HG02852 (cell line): ENCODE measurements around the gene CFAP46.
"Not testable (repeated sequence)": the region's sequence is repeated elsewhere in the genome, so short reads cannot be mapped to it uniquely, and the experiment has no call there.

Source experiments
- ATAC-seq: cut with Tn5 transposase; IDR thresholded peaks from one replicate; pipeline ENCODE4 v1.9.1; 2021; ENCODE audit warnings: mild to moderate bottlenecking, moderate library complexity; ENCODE audit not compliant: unreplicated experiment

The CFAP46 gene

GRCh38 chr10:132979491-132980425 lies 37.4 kb upstream of the CFAP46 start:
- ATAC-seq = no peak

DNA sequence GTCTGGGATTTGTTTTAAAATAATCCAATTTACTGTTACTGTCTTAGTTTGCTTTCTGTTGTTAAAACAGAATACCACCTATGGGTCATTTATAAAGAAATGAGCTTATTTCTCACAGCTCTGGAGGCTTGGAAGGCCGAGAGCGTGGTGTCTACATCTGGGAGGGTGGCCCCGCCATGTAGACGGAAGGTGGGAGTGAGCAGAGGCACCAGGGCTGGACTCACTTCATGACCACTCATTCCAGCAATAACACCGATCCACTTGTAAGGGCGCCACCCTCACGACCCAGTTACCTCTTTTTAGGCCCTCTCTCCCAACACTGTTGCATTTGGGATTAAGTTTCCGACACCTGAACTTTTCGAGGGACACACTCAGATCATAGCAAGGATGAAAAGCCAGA lies 36.2 kb upstream of the CFAP46 start:
- no peak for ATAC-seq

- no peak for ATAC-seq
Observed at GRCh38 chr10:132977807-132978206, 35.4 kb upstream of the CFAP46 start.

DNA sequence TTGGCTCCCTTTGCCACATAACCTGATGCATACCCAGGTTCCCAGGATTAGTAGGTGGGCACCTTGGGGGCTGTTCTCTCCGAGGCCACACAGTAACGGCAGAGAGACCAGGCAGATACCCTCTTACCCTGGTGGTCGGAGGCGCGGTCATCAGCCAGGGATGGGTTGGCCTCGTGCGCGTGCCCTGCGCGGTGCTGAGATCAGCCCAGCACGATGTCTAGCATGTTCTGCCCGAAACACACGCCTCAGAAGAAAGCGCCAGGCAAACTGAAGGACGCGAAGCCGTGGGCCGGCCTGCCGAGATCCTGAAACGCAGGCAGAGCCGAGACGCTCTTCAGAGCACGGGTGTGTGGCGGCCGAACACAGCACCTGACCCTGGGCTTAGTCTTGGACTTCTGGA lies 34.7 kb upstream of the CFAP46 start:
- ATAC-seq = no peak

- no peak for ATAC-seq
Observed at GRCh38 chr10:132975831-132976682, 33.7 kb upstream of the CFAP46 start.

- no peak for ATAC-seq
Observed at GRCh38 chr10:132974886-132975830, 32.8 kb upstream of the CFAP46 start.

DNA sequence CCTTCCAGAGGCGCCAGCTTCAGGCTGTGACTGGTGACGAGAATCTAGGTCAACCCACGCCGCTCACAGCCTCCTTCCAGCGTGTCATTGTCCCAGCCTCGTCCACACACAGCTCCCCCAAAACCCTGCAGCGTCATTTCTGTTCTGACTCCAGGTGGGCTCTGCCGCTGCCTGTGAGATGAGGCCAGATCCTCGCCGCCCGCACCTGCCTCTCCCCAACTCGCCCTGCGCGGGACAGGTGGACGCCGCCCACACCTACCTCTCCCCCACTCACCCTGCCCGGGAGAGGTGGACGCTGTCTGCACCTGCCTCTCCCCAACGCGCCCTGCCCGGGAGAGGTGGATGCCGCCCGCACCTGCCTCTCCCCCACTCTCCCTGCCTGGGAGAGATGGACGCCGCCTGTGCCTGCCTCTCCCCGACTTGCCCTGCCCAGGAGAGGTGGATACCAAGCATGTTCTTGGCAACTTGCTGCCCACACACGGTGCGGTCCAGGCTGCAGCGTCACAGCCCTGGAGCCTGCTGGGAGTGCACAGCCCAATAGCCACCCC lies 32.0 kb upstream of the CFAP46 start:
- ATAC-seq = no peak

- no peak for ATAC-seq
Observed at GRCh38 chr10:132973903-132974241, 31.5 kb upstream of the CFAP46 start.

DNA sequence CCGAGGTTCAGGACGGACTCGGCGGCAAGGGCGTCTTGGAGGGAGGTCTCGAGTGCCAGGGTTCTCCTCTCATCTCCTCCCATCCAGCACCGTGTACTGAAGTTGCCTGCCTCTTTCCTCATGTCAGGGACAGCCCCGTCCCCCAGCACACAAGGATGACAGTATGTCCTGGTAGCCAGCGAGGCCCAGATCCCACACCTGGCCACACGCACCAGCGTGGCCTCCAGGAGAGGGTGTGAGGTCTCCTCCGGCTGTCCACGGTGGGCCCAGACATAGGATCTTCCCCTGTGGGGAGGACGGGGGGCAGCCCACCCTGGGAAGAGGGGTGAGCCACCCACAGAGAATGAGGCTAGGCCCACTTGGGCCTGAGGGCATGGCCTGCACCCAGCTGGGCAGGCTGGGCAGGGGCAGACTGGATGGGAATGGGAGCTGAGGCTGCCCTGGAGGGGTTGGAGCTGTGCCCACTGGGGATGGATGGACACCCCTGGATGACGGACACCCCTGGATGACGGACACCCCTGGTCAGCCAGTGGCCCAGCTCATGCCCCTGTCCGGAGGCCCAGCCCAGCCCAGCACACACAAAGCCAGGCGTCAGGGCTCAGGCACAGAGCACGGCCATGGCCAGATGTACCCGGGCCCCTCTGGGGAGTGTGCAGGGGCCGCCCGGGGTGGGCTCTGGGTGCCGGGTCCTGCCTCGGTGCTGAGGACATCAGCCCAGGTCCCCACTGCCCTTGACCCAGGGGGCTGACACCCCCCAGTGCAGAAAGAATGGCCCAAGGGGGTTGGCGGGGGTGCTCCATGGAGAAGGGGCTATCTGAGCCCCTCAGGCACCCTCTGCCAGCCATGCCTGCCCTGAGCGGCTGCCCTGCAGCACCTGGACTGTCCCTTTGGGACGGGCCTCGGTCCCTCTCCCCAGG lies 30.9 kb upstream of the CFAP46 start:
- ATAC-seq = no peak

DNA sequence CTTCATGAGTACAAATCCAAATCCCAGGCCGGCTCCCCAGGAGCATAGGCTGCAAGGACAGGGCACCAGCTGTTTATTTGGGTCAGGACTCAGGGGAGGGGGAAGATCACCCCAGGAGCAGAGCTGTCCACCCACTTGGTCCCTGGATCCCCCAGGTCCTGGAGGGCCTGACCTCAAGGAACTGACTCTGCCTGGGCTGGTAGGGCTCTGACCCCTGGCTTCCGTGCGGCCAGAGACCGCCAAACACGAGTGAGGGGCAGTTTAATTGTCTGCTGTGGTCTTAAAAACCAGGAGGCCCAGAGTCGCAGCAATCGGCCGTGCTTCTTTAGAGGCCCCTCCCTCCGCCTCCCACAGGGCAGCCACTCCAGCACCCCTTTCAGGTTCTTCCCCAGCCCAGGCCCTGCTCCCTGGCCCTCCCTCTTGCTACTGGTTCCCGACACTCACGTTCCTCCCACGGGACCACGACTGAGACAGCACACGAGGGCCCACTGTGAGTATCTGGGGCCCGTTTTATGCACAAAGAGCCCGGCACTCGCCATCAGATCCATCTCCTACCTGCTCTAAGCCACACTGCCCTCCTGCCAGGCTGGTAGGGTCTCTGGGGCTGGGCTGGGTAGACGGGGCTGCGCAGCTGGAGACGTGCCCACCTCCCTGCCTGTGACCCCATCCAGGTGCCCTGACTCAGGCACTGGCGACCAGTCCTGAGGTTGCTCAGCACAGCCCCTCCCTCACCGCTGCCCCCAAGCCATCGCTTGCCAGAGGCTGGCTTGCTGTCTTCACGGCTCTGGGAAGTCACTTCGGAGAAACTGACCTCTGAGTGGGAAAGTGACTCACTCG lies 30.0 kb upstream of the CFAP46 start:
- ATAC-seq = no peak

GRCh38 chr10:132971448-132972148 lies 29.2 kb upstream of the CFAP46 start:
- ATAC-seq = no peak

DNA sequence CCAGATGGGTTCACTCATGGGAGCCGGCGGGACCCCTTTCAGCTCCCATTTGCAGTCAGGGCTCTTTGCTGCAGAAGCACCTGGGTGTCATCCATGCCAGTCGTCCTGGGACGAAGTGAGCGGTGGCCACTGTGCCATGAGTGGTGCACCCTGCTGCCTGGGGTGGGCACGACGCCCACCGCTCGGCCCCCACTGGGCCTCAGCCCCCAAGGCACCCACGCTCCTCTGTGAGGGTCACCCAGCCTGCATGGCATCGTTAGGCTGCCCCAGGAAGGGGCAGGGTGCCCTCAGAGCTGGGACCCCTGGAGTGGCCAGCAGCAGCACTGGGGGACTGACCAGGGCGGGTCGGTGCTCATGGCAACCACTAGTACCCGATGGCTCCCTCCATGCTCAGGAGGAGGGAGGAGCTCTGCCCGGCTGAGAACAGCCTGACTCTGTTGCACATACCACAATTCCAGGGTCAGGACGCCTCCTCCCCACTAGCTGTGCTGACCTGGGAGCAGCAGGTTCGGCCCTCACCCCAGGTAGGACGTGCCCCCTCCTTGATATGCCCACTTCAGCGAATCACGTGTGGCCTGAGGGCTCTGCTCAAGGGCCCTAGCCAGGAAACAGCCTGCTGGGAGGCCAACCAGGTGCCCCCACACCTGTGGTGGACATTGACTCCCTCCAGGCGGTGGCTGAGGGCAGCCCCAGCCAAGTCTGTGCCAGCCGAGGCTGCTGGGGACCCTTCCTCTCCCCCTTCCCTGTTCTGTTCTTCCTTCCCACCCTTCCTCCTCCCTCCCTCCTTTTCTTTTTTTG lies 28.5 kb upstream of the CFAP46 start:
- no peak for ATAC-seq

DNA sequence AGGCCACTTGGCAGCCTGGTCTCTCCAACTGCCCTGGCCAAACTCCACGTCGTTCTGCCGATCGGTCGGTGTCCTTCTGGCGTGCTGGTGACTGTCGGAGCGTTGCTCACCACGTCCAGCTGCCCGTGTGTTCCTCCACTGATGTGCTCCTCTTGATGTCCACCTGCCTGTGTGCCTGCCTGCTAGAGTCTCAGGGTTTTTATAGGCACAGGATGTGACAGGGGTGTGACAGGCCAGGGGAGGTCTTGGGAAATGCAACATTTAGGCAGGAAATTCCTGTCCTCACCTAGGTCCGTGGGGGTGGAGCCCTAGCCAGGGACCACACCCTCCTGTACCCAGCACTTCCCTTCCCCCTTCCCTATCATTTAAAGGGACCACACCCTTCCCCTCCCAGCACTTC lies 25.2 kb upstream of the CFAP46 start:
- ATAC-seq = no peak

GRCh38 chr10:132965411-132966057 lies 23.2 kb upstream of the CFAP46 start:
- no peak for ATAC-seq

DNA sequence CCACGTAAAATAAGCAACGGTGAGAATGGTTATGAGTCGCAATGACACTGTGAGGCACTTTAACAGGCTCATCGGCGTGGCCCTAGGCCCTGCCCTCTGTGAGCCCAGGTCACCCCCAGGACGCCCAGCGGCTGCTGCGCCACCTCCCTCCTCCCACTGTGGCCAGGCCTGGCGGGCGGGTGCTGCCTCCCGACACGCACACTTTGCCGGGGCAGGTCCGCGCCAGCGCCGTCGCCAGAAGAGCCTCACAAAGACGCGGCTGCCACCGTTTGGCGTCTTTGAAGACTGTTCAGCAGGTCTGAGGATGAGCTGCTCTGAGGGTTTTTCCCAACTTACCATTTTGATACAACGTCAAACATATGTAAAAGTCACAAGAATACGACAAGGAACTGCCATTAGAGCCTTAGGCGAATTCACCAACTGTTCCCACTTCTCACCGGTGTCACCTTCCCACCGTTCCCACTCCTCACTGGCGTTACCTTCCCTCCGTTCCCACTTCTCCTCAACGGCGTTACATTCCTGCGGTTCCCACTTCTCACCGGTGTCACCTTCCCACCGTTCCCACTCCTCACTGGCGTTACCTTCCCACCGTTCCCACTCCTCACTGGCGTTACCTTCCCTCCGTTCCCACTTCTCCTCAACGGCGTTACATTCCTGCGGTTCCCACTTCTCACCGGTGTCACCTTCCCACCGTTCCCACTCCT lies 22.5 kb upstream of the CFAP46 start:
- ATAC-seq = not testable (repeated sequence)

GRCh38 chr10:132964231-132964630 lies 21.9 kb upstream of the CFAP46 start:
- ATAC-seq = no peak
